ENCODE measurements around the gene MASP2. TPM values are rescaled to one million over a fixed set of nuclear protein-coding genes. Genes with fewer than 3 reads are reported as not detected.

MASP2 gene
- total RNA-seq, 1 experiment from 2014 or later, result 0.51 TPM

GRCh38 chr1:11058026-11058425 lies 11.0 kb upstream of the MASP2 start:
- CTCF ChIA-PET, result interaction anchor here (0.7 to 1.4 kb wide), 3 partner anchors 15 to 174 kb away, joined by 4 to 9 read pairs (median 4); no protein-coding TSS in a partner anchor
- TF ChIP-seq, protein P1, sequence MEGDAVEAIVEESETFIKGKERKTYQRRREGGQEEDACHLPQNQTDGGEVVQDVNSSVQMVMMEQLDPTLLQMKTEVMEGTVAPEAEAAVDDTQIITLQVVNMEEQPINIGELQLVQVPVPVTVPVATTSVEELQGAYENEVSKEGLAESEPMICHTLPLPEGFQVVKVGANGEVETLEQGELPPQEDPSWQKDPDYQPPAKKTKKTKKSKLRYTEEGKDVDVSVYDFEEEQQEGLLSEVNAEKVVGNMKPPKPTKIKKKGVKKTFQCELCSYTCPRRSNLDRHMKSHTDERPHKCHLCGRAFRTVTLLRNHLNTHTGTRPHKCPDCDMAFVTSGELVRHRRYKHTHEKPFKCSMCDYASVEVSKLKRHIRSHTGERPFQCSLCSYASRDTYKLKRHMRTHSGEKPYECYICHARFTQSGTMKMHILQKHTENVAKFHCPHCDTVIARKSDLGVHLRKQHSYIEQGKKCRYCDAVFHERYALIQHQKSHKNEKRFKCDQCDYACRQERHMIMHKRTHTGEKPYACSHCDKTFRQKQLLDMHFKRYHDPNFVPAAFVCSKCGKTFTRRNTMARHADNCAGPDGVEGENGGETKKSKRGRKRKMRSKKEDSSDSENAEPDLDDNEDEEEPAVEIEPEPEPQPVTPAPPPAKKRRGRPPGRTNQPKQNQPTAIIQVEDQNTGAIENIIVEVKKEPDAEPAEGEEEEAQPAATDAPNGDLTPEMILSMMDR (IDR thresholded peaks at IDR 0.05; ENCODE audit: unreplicated experiment), result no peak
- BruUV-seq (replicated peaks), result no TSS peak
- no peaks in the 10 kb centered on the region for H3K9me3 Mint-ChIP-seq (ENCODE audit: unreplicated experiment)
- H3K4me1 Mint-ChIP-seq (ENCODE audit: insufficient read depth, unreplicated experiment), result peaks cover 7% of the 10 kb centered on the region
- H3K36me3 Mint-ChIP-seq (ENCODE audit: insufficient read depth, unreplicated experiment), result peaks cover 65% of the 10 kb centered on the region
- peak overlapping the region; percentile 97 for H3K4me3 Mint-ChIP-seq (ENCODE audit: unreplicated experiment)
- intact Hi-C loops (cut with micrococcal nuclease), result no loop called here
- POLR2A ChIA-PET, result interaction anchor here (0.7 to 1.6 kb wide), 3 partner anchors 15 to 205 kb away, joined by 3 to 5 read pairs (median 5); partner anchors contain the start of genes EXOSC10 and MTOR
- H3K27ac Mint-ChIP-seq (ENCODE audit: low read depth, unreplicated experiment), result no peak overlapping the region
- DNase-seq (ENCODE audit: unreplicated experiment), result no peak
- no peaks in the 10 kb centered on the region for H3K27me3 Mint-ChIP-seq (ENCODE audit: insufficient read depth, unreplicated experiment)

DNA sequence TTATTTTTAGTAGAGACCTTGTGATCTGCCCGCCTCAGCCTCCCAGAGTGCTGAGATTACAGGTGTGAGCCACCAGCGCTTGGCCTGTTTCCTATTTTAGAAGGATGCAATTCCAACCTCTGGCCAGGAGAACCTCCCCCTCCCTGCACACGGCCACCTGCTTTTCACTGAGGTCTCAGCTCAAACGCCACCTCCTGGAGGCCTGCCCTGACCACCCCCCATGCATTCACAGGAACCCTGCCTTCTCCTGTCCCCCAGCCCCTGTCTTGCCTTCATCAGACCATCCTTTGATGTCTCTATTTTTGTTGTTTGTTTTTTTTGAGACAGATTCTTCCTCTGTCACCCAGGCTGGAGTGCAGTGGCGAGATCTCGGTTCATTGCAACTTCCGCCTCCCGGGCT lies 10.4 kb upstream of the MASP2 start:
- H3K4me3 Mint-ChIP-seq (ENCODE audit: unreplicated experiment), result no peak overlapping the region
- peaks cover 65% of the 10 kb centered on the region for H3K36me3 Mint-ChIP-seq (ENCODE audit: insufficient read depth, unreplicated experiment)
- BruUV-seq (replicated peaks), result no TSS peak
- peaks cover 7% of the 10 kb centered on the region for H3K4me1 Mint-ChIP-seq (ENCODE audit: insufficient read depth, unreplicated experiment)
- H3K27me3 Mint-ChIP-seq (ENCODE audit: insufficient read depth, unreplicated experiment), result no peaks in the 10 kb centered on the region
- POLR2A ChIA-PET, result interaction anchor here (1.4 to 1.6 kb wide), 2 partner anchors 42 to 205 kb away, joined by 5 read pairs; partner anchors contain the start of genes EXOSC10 and MTOR
- H3K9me3 Mint-ChIP-seq (ENCODE audit: unreplicated experiment), result no peaks in the 10 kb centered on the region
- intact Hi-C loops (cut with micrococcal nuclease), result no loop called here
- no peak for DNase-seq (ENCODE audit: unreplicated experiment)
- H3K27ac Mint-ChIP-seq (ENCODE audit: low read depth, unreplicated experiment), result no peak overlapping the region
- TF ChIP-seq, protein P1 (IDR thresholded peaks at IDR 0.05; ENCODE audit: unreplicated experiment), result no peak
- CTCF ChIA-PET, result interaction anchor here (0.6 to 2.3 kb wide), 4 partner anchors 20 to 588 kb away, joined by 3 to 18 read pairs (median 6); no protein-coding TSS in a partner anchor

- no peaks in the 10 kb centered on the region for H3K27me3 Mint-ChIP-seq (ENCODE audit: insufficient read depth, unreplicated experiment)
- DNase-seq (ENCODE audit: unreplicated experiment), result no peak
- H3K4me1 Mint-ChIP-seq (ENCODE audit: insufficient read depth, unreplicated experiment), result peaks cover 7% of the 10 kb centered on the region
- ChIA-PET POLR2A (no interaction called here), CTCF (interaction anchor here (2.3 kb wide), 1 partner anchor 19 kb away, joined by 18 read pairs; no protein-coding TSS in a partner anchor)
- peaks cover 63% of the 10 kb centered on the region for H3K36me3 Mint-ChIP-seq (ENCODE audit: insufficient read depth, unreplicated experiment)
- H3K27ac Mint-ChIP-seq (ENCODE audit: low read depth, unreplicated experiment), result no peak overlapping the region
- intact Hi-C loops (cut with micrococcal nuclease), result no loop called here
- BruUV-seq (replicated peaks), result no TSS peak
- no peaks in the 10 kb centered on the region for H3K9me3 Mint-ChIP-seq (ENCODE audit: unreplicated experiment)
- TF ChIP-seq, protein P1 (IDR thresholded peaks at IDR 0.05; ENCODE audit: unreplicated experiment), result no peak
- no peak overlapping the region for H3K4me3 Mint-ChIP-seq (ENCODE audit: unreplicated experiment)
These were observed 9.5 kb upstream of the MASP2 start for GRCh38 chr1:11056504-11056903.

DNA sequence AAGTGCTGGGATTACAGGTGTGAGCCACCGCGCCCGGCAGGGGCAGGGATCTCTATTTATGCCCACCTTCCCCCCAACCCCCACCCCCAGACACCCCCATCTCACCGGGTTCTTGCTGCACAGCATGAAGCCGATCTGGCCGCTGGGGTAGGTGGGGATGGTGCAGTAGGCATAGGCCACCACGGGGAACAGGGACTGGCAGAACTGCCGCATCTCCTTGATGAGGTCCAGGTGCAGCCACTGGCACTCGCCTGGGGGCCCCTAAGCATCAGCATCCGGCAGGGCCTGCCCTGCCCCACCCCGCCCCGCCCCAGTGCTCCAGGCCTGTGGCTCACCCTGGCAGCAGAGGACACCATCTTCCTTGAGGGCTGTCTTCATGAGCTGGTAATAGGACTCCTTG lies 8.6 kb upstream of the MASP2 start:
- CTCF ChIA-PET, result interaction anchor here (0.7 to 2.3 kb wide), 2 partner anchors 18 to 1603 kb away, joined by 5 to 18 read pairs; no protein-coding TSS in a partner anchor
- H3K36me3 Mint-ChIP-seq (ENCODE audit: insufficient read depth, unreplicated experiment), result peaks cover 63% of the 10 kb centered on the region
- no peak overlapping the region for H3K27ac Mint-ChIP-seq (ENCODE audit: low read depth, unreplicated experiment)
- no peaks in the 10 kb centered on the region for H3K27me3 Mint-ChIP-seq (ENCODE audit: insufficient read depth, unreplicated experiment)
- POLR2A ChIA-PET, result no interaction called here
- H3K4me3 Mint-ChIP-seq (ENCODE audit: unreplicated experiment), result no peak overlapping the region
- BruUV-seq (replicated peaks), result no TSS peak
- peaks cover 2% of the 10 kb centered on the region for H3K4me1 Mint-ChIP-seq (ENCODE audit: insufficient read depth, unreplicated experiment)
- no peak for DNase-seq (ENCODE audit: unreplicated experiment)
- intact Hi-C loops (cut with micrococcal nuclease), result no loop called here
- TF ChIP-seq, protein P1 (IDR thresholded peaks at IDR 0.05; ENCODE audit: unreplicated experiment), result no peak
- H3K9me3 Mint-ChIP-seq (ENCODE audit: unreplicated experiment), result no peaks in the 10 kb centered on the region
